Loucy (cell line): ENCODE measurements around the gene SHISA3.

Experiments
- H2AFZ ChIP-seq: fragments of 200-600 bp; sonication (generic); 2 replicates; pipeline ENCODE4 v1.6.0; 2016; ENCODE audit warnings: antibody characterized with exemption, mild to moderate bottlenecking, low read length, moderate library complexity
- H3F3A ChIP-seq: fragments of 200-600 bp; 2 replicates; pipeline ENCODE4 v1.6.0; 2016; ENCODE audit warnings: antibody characterized with exemption, low read depth, mild to moderate bottlenecking
- H3K27me3 ChIP-seq: fragments of 200-600 bp; sonication (generic); 2 replicates; pipeline ENCODE4 v1.6.1; 2014; ENCODE audit warnings: low read length, mild to moderate bottlenecking; ENCODE audit not compliant: insufficient read depth, poor library complexity, severe bottlenecking
- H3K36me3 ChIP-seq: fragments of 200-600 bp; sonication (generic); 2 replicates; pipeline ENCODE4 v1.6.1; 2016; ENCODE audit warnings: low read length; ENCODE audit not compliant: insufficient read depth
- H3K4me1 ChIP-seq: fragments of 200-600 bp; sonication (generic); 2 replicates; pipeline ENCODE4 v1.5.1; 2014; ENCODE audit warnings: low read length, mild to moderate bottlenecking; ENCODE audit not compliant: insufficient read depth, poor library complexity, severe bottlenecking
- H3K4me2 ChIP-seq: fragments of 200-600 bp; sonication (generic); 2 replicates; pipeline ENCODE4 v1.6.0; 2014; ENCODE audit warnings: antibody characterized with exemption, low read length, low read depth, mild to moderate bottlenecking; ENCODE audit not compliant: poor library complexity, severe bottlenecking
- H3K4me3 ChIP-seq: fragments of 200-600 bp; sonication (generic); 2 replicates; pipeline ENCODE4 v1.5.1; 2014; ENCODE audit warnings: low read length, mild to moderate bottlenecking, mixed read lengths; ENCODE audit not compliant: poor library complexity, severe bottlenecking
- H3K79me2 ChIP-seq: fragments of 200-600 bp; sonication (generic); 2 replicates; pipeline ENCODE4 v1.6.1; 2014; ENCODE audit warnings: low read length; ENCODE audit not compliant: insufficient read depth
- H3K9ac ChIP-seq: fragments of 200-600 bp; sonication (generic); 2 replicates; pipeline ENCODE4 v1.6.0; 2014; ENCODE audit warnings: mild to moderate bottlenecking, low read depth, low read length, moderate library complexity; ENCODE audit not compliant: poor library complexity, severe bottlenecking
- H3K9me2 ChIP-seq: fragments of 200-600 bp; sonication (generic); replicated peaks from 2 replicates; pipeline ENCODE4 v1.6.1; 2016; ENCODE audit warnings: low read depth, low read length, mixed read lengths
- H3K9me3 ChIP-seq: fragments of 200-600 bp; sonication (generic); 2 replicates; pipeline ENCODE4 v1.6.1; 2014; ENCODE audit warnings: mild to moderate bottlenecking, antibody characterized with exemption, low read length, low read depth; ENCODE audit not compliant: insufficient read depth
- H4K20me1 ChIP-seq: fragments of 200-600 bp; sonication (generic); 2 replicates; pipeline ENCODE4 v1.6.0; 2014; ENCODE audit warnings: antibody characterized with exemption, low read length, mild to moderate bottlenecking; ENCODE audit not compliant: insufficient read depth, poor library complexity, severe bottlenecking
- CTCF ChIP-seq: fragments of 200-600 bp; sonication (generic); conservative IDR thresholded peaks from 2 replicates; pipeline ENCODE4 v1.5.1; 2014; ENCODE audit warnings: mild to moderate bottlenecking, antibody characterized with exemption, low read length
- EZH2phosphoT487 ChIP-seq: fragments of 200-600 bp; IDR thresholded peaks from 2 replicates; pipeline ENCODE4 v1.6.1; 2018; ENCODE audit warnings: antibody characterized with exemption, mild to moderate bottlenecking, moderate library complexity, borderline replicate concordance

Gene SHISA3

GRCh38 chr4:42399393-42399792 lies 2.1 kb downstream of the SHISA3 start:
- Histone ChIP-seq H3K9ac (no peak overlapping the region), H3F3A (no peaks in the 10 kb centered on the region), H3K4me3 (no peak overlapping the region), H3K4me1 (no peaks in the 10 kb centered on the region), H3K4me2 (no peak overlapping the region), H3K79me2 (no peaks in the 10 kb centered on the region), H3K36me3 (no peaks in the 10 kb centered on the region), H3K9me2 (no peaks in the 10 kb centered on the region), H3K9me3 (no peaks in the 10 kb centered on the region), H4K20me1 (no peaks in the 10 kb centered on the region), H2AFZ (no peak overlapping the region), H3K27me3 (no peaks in the 10 kb centered on the region)
- TF ChIP-seq EZH2phosphoT487, result no peak
- no peak for TF ChIP-seq CTCF

- Histone ChIP-seq H3K9me3 (no peaks in the 10 kb centered on the region), H4K20me1 (no peaks in the 10 kb centered on the region), H3F3A (no peaks in the 10 kb centered on the region), H3K4me1 (no peaks in the 10 kb centered on the region), H3K27me3 (no peaks in the 10 kb centered on the region), H3K4me2 (no peak overlapping the region), H3K79me2 (no peaks in the 10 kb centered on the region), H3K9me2 (no peaks in the 10 kb centered on the region), H3K9ac (no peak overlapping the region), H3K36me3 (no peaks in the 10 kb centered on the region), H2AFZ (no peak overlapping the region), H3K4me3 (no peak overlapping the region)
- TF ChIP-seq CTCF, result no peak
- no peak for TF ChIP-seq EZH2phosphoT487
Measured at GRCh38 chr4:42401171-42401570, 3.9 kb downstream of the SHISA3 start.

GRCh38 chr4:42404001-42404400 lies 6.7 kb downstream of the SHISA3 start:
- Histone ChIP-seq H3K4me3 (no peak overlapping the region), H4K20me1 (no peaks in the 10 kb centered on the region), H3K4me2 (no peak overlapping the region), H3K36me3 (no peaks in the 10 kb centered on the region), H3K9ac (no peak overlapping the region), H3K27me3 (no peaks in the 10 kb centered on the region), H3K4me1 (no peaks in the 10 kb centered on the region), H3K9me2 (no peaks in the 10 kb centered on the region), H3K79me2 (no peaks in the 10 kb centered on the region), H3K9me3 (no peaks in the 10 kb centered on the region), H3F3A (no peaks in the 10 kb centered on the region), H2AFZ (no peak overlapping the region)
- TF ChIP-seq EZH2phosphoT487 (no peak), CTCF (no peak)
